Neural crest cell (in vitro differentiated cells): ENCODE measurements around the gene PACRG. TPM values are rescaled to one million over a fixed set of nuclear protein-coding genes. Genes with fewer than 3 reads are reported as not detected.

Experiments used
- DNase-seq: peaks from one replicate; pipeline ENCODE4 v3.0.0; 2021; ENCODE audit warnings: low read depth, mixed read lengths, low spot score
- H3K27ac Mint-ChIP-seq: one replicate; pipeline ENCODE4 v1.8.0; 2021; ENCODE audit warnings: mild to moderate bottlenecking, mixed read lengths; ENCODE audit not compliant: unreplicated experiment
- H3K27me3 Mint-ChIP-seq: 2 replicates; pipeline ENCODE4 v1.8.0; 2021; ENCODE audit warnings: low read depth, mild to moderate bottlenecking, mixed read lengths
- H3K36me3 Mint-ChIP-seq: 2 replicates; pipeline ENCODE4 v1.8.0; 2021; ENCODE audit warnings: low read depth, mild to moderate bottlenecking, mixed read lengths
- H3K4me1 Mint-ChIP-seq: 2 replicates; pipeline ENCODE4 v1.8.0; 2021; ENCODE audit warnings: mixed read lengths
- H3K4me3 Mint-ChIP-seq: one replicate; pipeline ENCODE4 v1.8.0; 2021; ENCODE audit warnings: mild to moderate bottlenecking, mixed read lengths
- H3K9me3 Mint-ChIP-seq: 2 replicates; pipeline ENCODE4 v1.8.0; 2021; ENCODE audit warnings: mixed read lengths
- total RNA-seq: library from RNA; stranded (reverse); gene quantifications from 2 replicates; pipeline ENCODE4 v1.2.1, GENCODE V29; 2021
- TF ChIP-seq, protein P1 (sequence below): fragments of 200-600 bp; sonication (generic); conservative IDR thresholded peaks from 2 replicates; pipeline ENCODE4 v1.5.0; 2021; ENCODE audit warnings: antibody characterized with exemption, mild to moderate bottlenecking

PACRG gene
- total RNA-seq, 1 donor from 2014 or later, result 1.8 TPM

DNA sequence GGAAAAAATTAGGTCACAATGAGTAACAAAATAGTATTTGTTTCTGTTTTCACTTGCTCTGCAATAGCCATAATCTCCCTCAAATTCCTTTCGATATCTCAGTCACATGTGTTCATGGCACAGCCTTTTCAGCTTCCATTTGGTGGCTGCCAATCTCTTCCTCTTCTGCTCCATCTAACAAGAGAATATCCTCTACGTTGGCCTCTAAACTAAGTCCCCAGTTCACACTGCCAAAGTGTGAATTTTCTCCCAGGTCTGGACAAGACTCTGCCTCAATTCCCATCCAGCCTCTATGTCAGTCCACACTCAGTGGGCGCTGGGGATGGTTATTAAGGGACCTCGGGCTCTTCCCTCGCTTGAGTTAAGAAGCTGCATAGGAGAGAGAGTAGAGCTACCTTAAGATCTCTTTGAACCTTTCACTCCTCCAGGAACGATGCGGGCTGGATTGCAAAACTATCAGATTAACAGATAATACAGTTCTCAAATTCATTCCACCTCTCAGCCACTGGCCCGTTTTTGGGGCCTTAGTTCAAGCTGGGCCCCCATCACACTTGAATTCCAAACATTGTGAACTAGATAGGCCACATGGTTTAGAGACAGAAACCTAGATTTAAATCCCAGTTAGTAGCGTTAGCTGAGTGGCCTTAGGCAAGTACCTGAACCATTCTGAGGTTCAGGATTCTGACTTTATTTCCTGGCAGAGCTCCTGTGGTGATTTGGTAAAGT is 436.6 kb downstream of the PACRG start:
- H3K36me3 Mint-ChIP-seq, result no peaks in the 10 kb centered on the region
- no peaks in the 10 kb centered on the region for H3K9me3 Mint-ChIP-seq
- DNase-seq, result no peak
- no peak overlapping the region for H3K27ac Mint-ChIP-seq
- peaks cover 16% of the 10 kb centered on the region for H3K4me1 Mint-ChIP-seq
- TF ChIP-seq, protein P1, sequence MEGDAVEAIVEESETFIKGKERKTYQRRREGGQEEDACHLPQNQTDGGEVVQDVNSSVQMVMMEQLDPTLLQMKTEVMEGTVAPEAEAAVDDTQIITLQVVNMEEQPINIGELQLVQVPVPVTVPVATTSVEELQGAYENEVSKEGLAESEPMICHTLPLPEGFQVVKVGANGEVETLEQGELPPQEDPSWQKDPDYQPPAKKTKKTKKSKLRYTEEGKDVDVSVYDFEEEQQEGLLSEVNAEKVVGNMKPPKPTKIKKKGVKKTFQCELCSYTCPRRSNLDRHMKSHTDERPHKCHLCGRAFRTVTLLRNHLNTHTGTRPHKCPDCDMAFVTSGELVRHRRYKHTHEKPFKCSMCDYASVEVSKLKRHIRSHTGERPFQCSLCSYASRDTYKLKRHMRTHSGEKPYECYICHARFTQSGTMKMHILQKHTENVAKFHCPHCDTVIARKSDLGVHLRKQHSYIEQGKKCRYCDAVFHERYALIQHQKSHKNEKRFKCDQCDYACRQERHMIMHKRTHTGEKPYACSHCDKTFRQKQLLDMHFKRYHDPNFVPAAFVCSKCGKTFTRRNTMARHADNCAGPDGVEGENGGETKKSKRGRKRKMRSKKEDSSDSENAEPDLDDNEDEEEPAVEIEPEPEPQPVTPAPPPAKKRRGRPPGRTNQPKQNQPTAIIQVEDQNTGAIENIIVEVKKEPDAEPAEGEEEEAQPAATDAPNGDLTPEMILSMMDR, result no peak
- H3K4me3 Mint-ChIP-seq, result no peak overlapping the region
- H3K27me3 Mint-ChIP-seq, result no peaks in the 10 kb centered on the region

DNA sequence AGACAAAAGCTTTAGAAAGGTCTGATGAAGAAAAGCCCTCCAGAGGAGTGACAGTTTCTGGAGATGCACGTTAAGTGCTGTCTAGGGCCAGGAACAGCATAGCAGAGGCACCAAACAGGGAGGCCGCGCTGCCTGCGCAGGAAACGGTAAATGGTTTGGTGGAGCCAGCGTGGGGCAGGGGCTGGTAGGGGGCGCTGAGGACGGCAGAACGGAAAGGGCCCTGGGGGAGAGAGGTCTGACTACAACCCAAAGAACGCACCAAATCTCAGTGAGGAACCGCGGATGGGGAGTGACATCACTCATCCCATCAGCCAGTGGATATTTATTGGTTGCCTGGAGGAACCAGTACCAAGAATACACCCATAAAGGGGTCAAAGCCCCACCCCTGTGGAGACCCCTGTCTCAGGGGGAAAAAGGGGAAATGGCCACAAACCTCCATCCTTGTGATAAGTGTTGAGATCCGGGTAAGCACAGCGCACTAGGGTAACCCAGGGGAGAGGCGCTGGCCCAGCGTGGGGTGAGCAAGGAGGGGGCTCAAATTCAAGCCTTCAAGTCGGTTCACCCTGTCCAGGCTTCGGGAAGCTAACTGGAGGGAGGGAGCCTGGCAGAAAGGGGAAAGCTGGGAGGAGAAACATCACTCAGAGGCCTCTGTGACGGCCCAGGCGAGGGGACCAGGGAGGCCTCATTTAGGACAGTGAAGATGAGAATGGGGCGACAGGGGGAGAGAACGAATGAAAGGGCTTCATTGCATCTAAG is 437.6 kb downstream of the PACRG start:
- Mint-ChIP-seq H3K4me1 (peaks cover 16% of the 10 kb centered on the region), H3K9me3 (peaks cover 2% of the 10 kb centered on the region), H3K36me3 (no peaks in the 10 kb centered on the region), H3K4me3 (no peak overlapping the region), H3K27me3 (no peaks in the 10 kb centered on the region), H3K27ac (peak overlapping the region; percentile 64)
- no peak for DNase-seq
- TF ChIP-seq, protein P1, result no peak

DNA sequence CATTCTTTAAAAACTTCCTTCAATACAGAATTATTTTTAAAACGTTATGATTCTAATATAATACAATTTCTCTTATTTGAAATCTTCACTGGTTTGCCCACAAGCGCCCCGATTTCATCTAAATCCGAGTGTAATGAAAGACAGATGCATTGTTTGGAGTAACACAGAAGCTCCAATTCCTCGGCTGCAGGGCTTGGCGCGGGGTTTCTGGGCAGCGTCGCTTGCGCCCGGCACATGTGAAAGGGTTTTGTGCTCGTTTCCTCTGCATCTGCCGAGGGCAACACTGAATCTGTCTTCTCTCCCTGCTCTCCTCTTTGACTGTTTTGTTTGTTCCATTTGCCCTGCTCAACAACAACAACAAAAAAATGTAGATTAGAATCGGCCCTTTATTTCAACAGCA is 438.1 kb downstream of the PACRG start:
- DNase-seq, result no peak
- Mint-ChIP-seq H3K27me3 (no peaks in the 10 kb centered on the region), H3K4me1 (peaks cover 12% of the 10 kb centered on the region), H3K27ac (no peak overlapping the region), H3K4me3 (no peak overlapping the region), H3K36me3 (peaks cover 2% of the 10 kb centered on the region), H3K9me3 (peaks cover 5% of the 10 kb centered on the region)
- TF ChIP-seq, protein P1, result no peak

DNA sequence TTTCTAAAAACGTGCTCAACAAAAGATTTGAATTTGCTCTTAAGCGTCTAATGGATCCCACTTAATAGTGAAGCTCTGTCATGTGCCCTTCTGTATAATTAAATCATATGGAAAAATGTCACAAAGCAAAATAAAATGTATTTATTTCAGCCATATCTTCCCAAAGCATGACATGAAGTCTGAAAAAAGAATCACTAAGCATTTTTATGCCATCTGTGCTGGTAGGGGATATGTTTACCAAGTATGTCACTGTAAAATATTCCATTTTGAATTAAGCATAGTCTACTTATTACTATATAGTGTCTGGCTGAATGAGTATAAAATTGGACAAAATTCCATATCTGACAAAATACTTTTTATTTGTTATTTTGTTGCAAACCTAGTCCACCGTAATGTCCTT is 438.7 kb downstream of the PACRG start:
- no peak overlapping the region for H3K27ac Mint-ChIP-seq
- peaks cover 2% of the 10 kb centered on the region for H3K36me3 Mint-ChIP-seq
- H3K27me3 Mint-ChIP-seq, result no peaks in the 10 kb centered on the region
- no peak overlapping the region for H3K4me3 Mint-ChIP-seq
- H3K9me3 Mint-ChIP-seq, result peaks cover 5% of the 10 kb centered on the region
- peaks cover 9% of the 10 kb centered on the region for H3K4me1 Mint-ChIP-seq
- TF ChIP-seq, protein P1, result no peak
- no peak for DNase-seq

DNA sequence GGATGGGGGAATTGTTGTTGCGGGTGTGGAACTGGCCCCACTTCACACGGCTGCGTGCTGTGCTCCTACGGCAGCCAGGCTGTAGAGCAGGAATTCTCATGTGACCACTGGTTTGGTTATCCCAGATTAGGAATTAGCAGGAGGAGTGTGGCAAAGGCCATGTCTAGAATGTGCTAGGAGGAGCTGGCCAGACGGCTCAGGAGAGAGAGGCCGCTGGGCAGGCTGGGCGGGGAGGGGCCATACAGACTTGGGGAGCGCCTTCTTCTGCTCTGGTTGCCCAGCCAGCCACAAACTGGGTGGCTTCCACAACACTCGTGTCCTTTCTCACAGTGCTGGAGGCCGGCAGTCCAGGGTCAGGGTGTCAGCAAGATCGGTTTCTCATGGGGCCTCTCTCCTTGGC is 441.7 kb downstream of the PACRG start:
- no peaks in the 10 kb centered on the region for H3K27me3 Mint-ChIP-seq
- H3K4me3 Mint-ChIP-seq, result no peak overlapping the region
- no peak for DNase-seq
- TF ChIP-seq, protein P1, result no peak
- H3K27ac Mint-ChIP-seq, result peak overlapping the region; percentile 63
- peaks cover 20% of the 10 kb centered on the region for H3K4me1 Mint-ChIP-seq
- H3K9me3 Mint-ChIP-seq, result peaks cover 5% of the 10 kb centered on the region
- peaks cover 2% of the 10 kb centered on the region for H3K36me3 Mint-ChIP-seq
